Measurements from ENCODE around the gene AIP.

DNA sequence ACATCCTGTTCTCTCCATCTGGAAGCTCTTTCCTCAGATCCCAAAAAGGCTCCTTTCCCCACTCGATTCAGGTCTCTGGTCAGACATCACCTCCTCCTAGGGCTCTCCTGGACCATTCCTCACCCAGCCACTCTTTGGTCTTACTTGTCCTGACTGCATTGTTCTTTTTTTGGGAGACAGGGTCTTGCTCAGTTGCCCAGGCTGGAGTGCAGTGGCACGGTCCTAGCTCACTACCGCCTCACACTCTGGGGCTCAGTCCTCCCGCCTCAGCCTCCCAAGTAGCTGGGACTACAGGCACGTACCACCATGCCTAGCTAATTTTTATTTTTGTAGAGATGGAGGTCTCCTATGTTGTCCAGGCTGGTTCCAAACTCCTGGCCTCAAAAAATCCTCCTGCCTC is 37.3 kb upstream of the AIP start:
- TF ChIP-seq, protein P1, sequence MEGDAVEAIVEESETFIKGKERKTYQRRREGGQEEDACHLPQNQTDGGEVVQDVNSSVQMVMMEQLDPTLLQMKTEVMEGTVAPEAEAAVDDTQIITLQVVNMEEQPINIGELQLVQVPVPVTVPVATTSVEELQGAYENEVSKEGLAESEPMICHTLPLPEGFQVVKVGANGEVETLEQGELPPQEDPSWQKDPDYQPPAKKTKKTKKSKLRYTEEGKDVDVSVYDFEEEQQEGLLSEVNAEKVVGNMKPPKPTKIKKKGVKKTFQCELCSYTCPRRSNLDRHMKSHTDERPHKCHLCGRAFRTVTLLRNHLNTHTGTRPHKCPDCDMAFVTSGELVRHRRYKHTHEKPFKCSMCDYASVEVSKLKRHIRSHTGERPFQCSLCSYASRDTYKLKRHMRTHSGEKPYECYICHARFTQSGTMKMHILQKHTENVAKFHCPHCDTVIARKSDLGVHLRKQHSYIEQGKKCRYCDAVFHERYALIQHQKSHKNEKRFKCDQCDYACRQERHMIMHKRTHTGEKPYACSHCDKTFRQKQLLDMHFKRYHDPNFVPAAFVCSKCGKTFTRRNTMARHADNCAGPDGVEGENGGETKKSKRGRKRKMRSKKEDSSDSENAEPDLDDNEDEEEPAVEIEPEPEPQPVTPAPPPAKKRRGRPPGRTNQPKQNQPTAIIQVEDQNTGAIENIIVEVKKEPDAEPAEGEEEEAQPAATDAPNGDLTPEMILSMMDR (IDR thresholded peaks at IDR 0.05), result no peak
- no peak for TF ChIP-seq POLR2A (IDR thresholded peaks at IDR 0.05)

All from testis (tissue), 2 donors.